IMR-90 (cell line): Measurements from ENCODE around the gene RNF213. TPM values are rescaled to one million over a fixed set of nuclear protein-coding genes. Genes with fewer than 3 reads are reported as not detected.

Experiments used
- ATAC-seq: fragments of 200-7000 bp; cut with Tn5 transposase; 2 replicates; pipeline ENCODE4 v1.9.1; 2020; ENCODE audit warnings: low read depth, mild to moderate bottlenecking, moderate library complexity
- BruUV-seq: library from RNA; stranded (reverse); fragments of 400-500 nt; replicated peaks from 2 replicates; lab custom pipeline; 2021; lab: Mats Ljungman, UMichigan
- CTCF ChIA-PET: fragments of 300-600 bp; formaldehyde crosslinking; extraction: SDS; loops from one replicate; lab custom pipeline; 2021; ENCODE audit warnings: antibody characterized with exemption; lab: Yijun Ruan, JAX
- POLR2A ChIA-PET: fragments of 300-600 bp; sonication (Branson Sonifier 250); formaldehyde crosslinking; loops from one replicate; lab custom pipeline; 2022; ENCODE audit warnings: antibody characterized with exemption; ENCODE audit not compliant: unreplicated experiment; lab: Charles Lee
- DNase-seq: peaks from one replicate; pipeline ENCODE4 v3.0.0; 2013
- H2AFZ ChIP-seq: replicated peaks from 2 replicates; pipeline ENCODE3; 2013; ENCODE audit warnings: low read length, mild to moderate bottlenecking; ENCODE audit not compliant: poor library complexity
- H2AK5ac ChIP-seq: 2 replicates; pipeline ENCODE4 v1.6.1; 2013; ENCODE audit warnings: low read depth, low read length, inconsistent platforms
- H2AK9ac ChIP-seq: replicated peaks from 2 replicates; pipeline ENCODE3; 2013; ENCODE audit warnings: mild to moderate bottlenecking, low read depth, low read length, moderate library complexity; ENCODE audit not compliant: poor library complexity
- H2BK120ac ChIP-seq: 2 replicates; pipeline ENCODE4 v1.6.1; 2013; ENCODE audit warnings: low read depth, low read length, inconsistent platforms
- H2BK15ac ChIP-seq: 3 replicates; pipeline ENCODE4 v1.6.1; 2013; ENCODE audit warnings: low read depth, low read length, inconsistent platforms
- H2BK20ac ChIP-seq: 2 replicates; pipeline ENCODE4 v1.6.1; 2013; ENCODE audit warnings: low read depth, mild to moderate bottlenecking, inconsistent platforms, low read length, moderate library complexity
- H2BK5ac ChIP-seq: 2 replicates; pipeline ENCODE4 v1.6.1; 2013; ENCODE audit warnings: mild to moderate bottlenecking, low read depth, low read length, inconsistent platforms; ENCODE audit not compliant: poor library complexity, severe bottlenecking
- H3K14ac ChIP-seq: replicated peaks from 2 replicates; pipeline ENCODE4 v1.6.1; 2013; ENCODE audit warnings: low read depth, low read length, inconsistent platforms
- H3K18ac ChIP-seq: 2 replicates; pipeline ENCODE4 v1.6.1; 2013; ENCODE audit warnings: low read depth, low read length, control low read depth
- H3K23ac ChIP-seq: 2 replicates; pipeline ENCODE4 v1.6.1; 2013; ENCODE audit warnings: low read depth, low read length, inconsistent platforms
- H3K27ac ChIP-seq: 2 replicates; pipeline ENCODE4 v1.5.1; 2013; ENCODE audit warnings: mild to moderate bottlenecking, control low read depth, low read length; ENCODE audit not compliant: insufficient read depth
- H3K27me3 ChIP-seq: 2 replicates; pipeline ENCODE4 v1.6.1; 2013; ENCODE audit warnings: low read length; ENCODE audit not compliant: control insufficient read depth, insufficient read depth
- H3K36me3 ChIP-seq: 2 replicates; pipeline ENCODE4 v1.6.1; 2013; ENCODE audit warnings: low read length, mixed read lengths; ENCODE audit not compliant: control insufficient read depth, insufficient read depth
- H3K4ac ChIP-seq: 2 replicates; pipeline ENCODE4 v1.6.1; 2013; ENCODE audit warnings: low read depth, low read length, inconsistent platforms
- H3K4me1 ChIP-seq: 2 replicates; pipeline ENCODE4 v1.6.1; 2013; ENCODE audit warnings: low read length, mixed read lengths; ENCODE audit not compliant: control insufficient read depth, insufficient read depth
- H3K4me2 ChIP-seq: 2 replicates; pipeline ENCODE4 v1.6.1; 2013; ENCODE audit warnings: low read depth, mild to moderate bottlenecking, control low read depth, low read length, moderate library complexity
- H3K4me3 ChIP-seq: 2 replicates; pipeline ENCODE4 v1.5.1; 2013; ENCODE audit warnings: low read depth, mild to moderate bottlenecking, control low read depth, low read length, moderate library complexity; ENCODE audit not compliant: insufficient read depth
- H3K56ac ChIP-seq: 2 replicates; pipeline ENCODE4 v1.6.1; 2013; ENCODE audit warnings: low read length, inconsistent platforms; ENCODE audit not compliant: insufficient read depth; ENCODE audit errors: extremely low read depth
- H3K79me1 ChIP-seq, 2 experiments: 2 replicates each; pipeline ENCODE4 v1.6.1; 2013; ENCODE audit warnings: low read length in 2 of 2, inconsistent platforms in 1 of 2, low read depth in 1 of 2
- H3K9ac ChIP-seq: 2 replicates; pipeline ENCODE4 v1.6.1; 2013; ENCODE audit warnings: low read depth, low read length, control low read depth
- H3K9me1 ChIP-seq: 2 replicates; pipeline ENCODE4 v1.6.1; 2013; ENCODE audit warnings: low read length, inconsistent platforms; ENCODE audit not compliant: insufficient read depth
- H3K9me3 ChIP-seq: 2 replicates; pipeline ENCODE4 v1.6.1; 2013; ENCODE audit warnings: low read length; ENCODE audit not compliant: control insufficient read depth, insufficient read depth
- H4K20me1 ChIP-seq: 2 replicates; pipeline ENCODE4 v1.6.1; 2013; ENCODE audit warnings: low read length, inconsistent platforms; ENCODE audit not compliant: insufficient read depth
- H4K5ac ChIP-seq: 2 replicates; pipeline ENCODE4 v1.6.1; 2013; ENCODE audit warnings: mild to moderate bottlenecking, low read depth, low read length, control low read depth
- H4K8ac ChIP-seq, 2 experiments: 2 replicates each; pipeline ENCODE4 v1.6.1; 2013; ENCODE audit warnings: low read depth in 2 of 2, low read length in 2 of 2, control low read depth in 1 of 2, inconsistent platforms in 1 of 2
- H4K91ac ChIP-seq: 2 replicates; pipeline ENCODE4 v1.6.1; 2013; ENCODE audit warnings: low read depth, low read length, inconsistent platforms; ENCODE audit not compliant: insufficient read depth
- BHLHE40 ChIP-seq: fragments of 150-350 bp; IDR thresholded peaks from 2 replicates; pipeline ENCODE4 v1.6.1; 2016; ENCODE audit warnings: mild to moderate bottlenecking, low read depth, low read length
- CEBPB ChIP-seq: IDR thresholded peaks from 2 replicates; pipeline ENCODE4 v1.6.1; 2012; ENCODE audit warnings: low read depth, low read length, improper control_type of control experiment
- CHD1 ChIP-seq: IDR thresholded peaks from 2 replicates; pipeline ENCODE4 v1.6.1; 2012; ENCODE audit warnings: low read depth, low read length, improper control_type of control experiment
- CTCF ChIP-seq: conservative IDR thresholded peaks from 2 replicates; pipeline ENCODE4 v1.5.1; 2012; ENCODE audit warnings: mild to moderate bottlenecking, low read depth, low read length, improper control_type of control experiment
- FOS ChIP-seq: fragments of 150-350 bp; IDR thresholded peaks from 2 replicates; pipeline ENCODE4 v1.6.1; 2016; ENCODE audit warnings: low read depth, low read length
- MAFK ChIP-seq: IDR thresholded peaks from 2 replicates; pipeline ENCODE4 v1.6.1; 2012; ENCODE audit warnings: low read depth, low read length, improper control_type of control experiment
- MAZ ChIP-seq: IDR thresholded peaks from 2 replicates; pipeline ENCODE4 v1.6.1; 2012; ENCODE audit warnings: low read depth, mild to moderate bottlenecking, low read length, improper control_type of control experiment, moderate library complexity, borderline replicate concordance
- MXI1 ChIP-seq: IDR thresholded peaks from 2 replicates; pipeline ENCODE4 v1.6.1; 2012; ENCODE audit warnings: low read depth, mild to moderate bottlenecking, low read length, moderate library complexity, borderline replicate concordance
- NFE2L2 ChIP-seq: fragments of 150-350 bp; IDR thresholded peaks from 2 replicates; pipeline ENCODE4 v1.6.1; 2016; ENCODE audit warnings: low read depth, mild to moderate bottlenecking, low read length
- RCOR1 ChIP-seq: IDR thresholded peaks from 2 replicates; pipeline ENCODE4 v1.6.1; 2012; ENCODE audit warnings: mild to moderate bottlenecking, low read length, improper control_type of control experiment; ENCODE audit not compliant: insufficient replicate concordance
- RFX5 ChIP-seq: IDR thresholded peaks from 2 replicates; pipeline ENCODE4 v1.8.0; 2012; ENCODE audit warnings: low read depth, mild to moderate bottlenecking, low read length, moderate library complexity
- SMC3 ChIP-seq: fragments of 150-350 bp; IDR thresholded peaks from 2 replicates; pipeline ENCODE4 v1.6.1; 2016; ENCODE audit warnings: low read depth, mild to moderate bottlenecking, antibody characterized with exemption, low read length, moderate library complexity
- WGBS, 2 experiments: methylation state at CpG; one replicate each; pipeline versions ENCODE4 v1.1.5 to v1.1.7; 2013; ENCODE audit warnings: missing lambda C conversion rate in 2 of 2; ENCODE audit not compliant: insufficient read length in 1 of 2; ENCODE audit errors: extremely low coverage in 2 of 2; 5-methylcytosine and 5-hydroxymethylcytosine counted together
- dilution Hi-C: fragments of 300-500 bp; cut with HindIII; formaldehyde crosslinking; loops from one replicate; pipeline ENCODE4 v1.14.3; 2018; ENCODE audit warnings: low sequenced_read_pairs; ENCODE audit not compliant: unreplicated experiment
- in situ Hi-C: fragments of 300-500 bp; cut with MboI; formaldehyde crosslinking; loops from 3 replicates; pipeline ENCODE4 v1.14.3; 2019; ENCODE audit warnings: low sequenced_read_pairs, inconsistent platforms, mixed read lengths
- intact Hi-C: fragments of 100-400 bp; cut with micrococcal nuclease; formaldehyde crosslinking; loops from 2 replicates; pipeline ENCODE4 v1.10.0; 2022
- polyA plus RNA-seq, 3 experiments: library from polyadenylated mRNA; depleted of rRNA; stranded (reverse); fragments of >200 nt; gene quantifications; 2 replicates each; pipeline ENCODE4 v1.2.3, GENCODE V29; 2012; ENCODE audit warnings: low replicate concordance in 1 of 3
- total RNA-seq: library from RNA; depleted of rRNA; stranded (reverse); fragments of >200 nt; gene quantifications from 2 replicates; pipeline ENCODE4 v1.2.3, GENCODE V29; 2012

RNF213 gene
- total and polyA plus RNA-seq, 2 of the 4 experiments (the other 2 are of a cell fraction), result 23.4 to 36.0 TPM

GRCh38 chr17:80284631-80285030 lies 24.0 kb downstream of the RNF213 start:
- Histone ChIP-seq H2BK15ac (no peak overlapping the region), H3K9me1 (peaks cover 6% of the 10 kb centered on the region; the same call in 1 of the 2 replicates), H3K36me3 (peaks cover 37% of the 10 kb centered on the region), H4K8ac (no peak overlapping the region), H3K4me1 (peaks cover 2% of the 10 kb centered on the region), H2AFZ (no peak overlapping the region), H4K5ac (no peak overlapping the region), H4K20me1 (peaks cover 14% of the 10 kb centered on the region), H3K79me1 (peaks cover 8 to 45% of the 10 kb centered on the region in 2 experiments; a peak in 3 of 4 replicates), H3K9ac (no peak overlapping the region), H3K4me2 (no peak overlapping the region), H3K18ac (no peak overlapping the region), H3K56ac (no peak overlapping the region), H3K27me3 (no peaks in the 10 kb centered on the region), H2BK20ac (no peak overlapping the region), H2BK120ac (no peak overlapping the region), H3K14ac (no peak overlapping the region), H3K9me3 (no peaks in the 10 kb centered on the region), H2AK5ac (no peak overlapping the region), H2BK5ac (no peak overlapping the region), H3K4me3 (no peak overlapping the region), H3K4ac (no peak overlapping the region), H2AK9ac (peak overlapping the region; percentile 57), H4K91ac (no peak overlapping the region), H3K27ac (no peak overlapping the region), H3K23ac (no peak overlapping the region)
- 95% methylated on average over 4 of the region's 11 CpGs; no CpG with 5 or more reads in 1 of the 2 experiments for WGBS, 2 experiments
- no TSS peak for BruUV-seq
- ChIA-PET CTCF (no interaction called here), POLR2A (no interaction called here)
- DNase-seq, result no peak
- in situ Hi-C loops (no loop called here), dilution Hi-C loops (no loop called here), intact Hi-C loops (no loop called here)
- no peak for TF ChIP-seq MXI1
- no peak for TF ChIP-seq RCOR1
- no peak for TF ChIP-seq SMC3
- TF ChIP-seq BHLHE40, result no peak
- TF ChIP-seq NFE2L2, result no peak
- TF ChIP-seq MAFK, result no peak
- TF ChIP-seq RFX5, result no peak
- TF ChIP-seq MAZ, result no peak
- no peak for TF ChIP-seq CTCF
- TF ChIP-seq FOS, result no peak
- TF ChIP-seq CHD1, result no peak
- no peak for TF ChIP-seq CEBPB
- no peak for ATAC-seq
